ENCODE results near the gene MYO5C. TPM values are rescaled to one million over a fixed set of nuclear protein-coding genes. Genes with fewer than 3 reads are reported as not detected.

MYO5C gene
- total RNA-seq, 1 experiment from 2014 or later = 28.2 TPM

- BruUV-seq (replicated peaks) = no TSS peak
- intact Hi-C loops (cut with micrococcal nuclease; ENCODE audit: unreplicated experiment) = no loop called here
- CTCF ChIA-PET = interaction anchor here (0.7 kb wide), 1 partner anchor 329 kb away, joined by 3 read pairs; no protein-coding TSS in a partner anchor
Observed at GRCh38 chr15:52220251-52220650, 75.4 kb downstream of the MYO5C start.

GRCh38 chr15:52218816-52219215, 76.8 kb downstream of the MYO5C start:
- Histone ChIP-seq H3K4me3 (ENCODE audit: low read depth in 2 of 2, low read length in 2 of 2) (no peak overlapping the region), H3K27me3 (ENCODE audit: control insufficient read depth, insufficient read depth, low read length) (no peaks in the 10 kb centered on the region), H3K27ac (ENCODE audit: low read length) (no peak overlapping the region), H3K36me3 (ENCODE audit: control insufficient read depth, insufficient read depth, low read length) (peaks cover 6% of the 10 kb centered on the region; the same call in 1 of the 2 replicates), H3K4me1 (ENCODE audit: control insufficient read depth, insufficient read depth, low read length) (no peaks in the 10 kb centered on the region), H3K9me3 (ENCODE audit: control insufficient read depth, insufficient read depth, low read depth, low read length) (no peaks in the 10 kb centered on the region)
- intact Hi-C loops (cut with micrococcal nuclease; ENCODE audit: unreplicated experiment) = no loop called here
- CTCF ChIA-PET = no interaction called here
- ATAC-seq = no peak
- POLR2A ChIA-PET = no interaction called here
- TF ChIP-seq SIN3A (IDR thresholded peaks at IDR 0.05; ENCODE audit: borderline replicate concordance, insufficient read depth, low read depth, low read length) = no peak
- no peak for TF ChIP-seq CTCF (IDR thresholded peaks at IDR 0.05)
- TF ChIP-seq TCF7L2 (IDR thresholded peaks at IDR 0.05; ENCODE audit: low read depth, low read length) = no peak
- TF ChIP-seq POLR2AphosphoS5 (IDR thresholded peaks at IDR 0.05; ENCODE audit: low read depth, low read length) = no peak
- TF ChIP-seq REST (IDR thresholded peaks at IDR 0.05; ENCODE audit: insufficient read depth in 1 of 2, low read depth in 2 of 2, low read length in 1 of 2) = no peak
- in situ Hi-C loops (cut with HindIII; ENCODE audit: low pct_unique_long_range_greater_than_20kb, low sequenced_read_pairs) = no loop called here
- DNase-seq (ENCODE audit: low read depth, low spot score) = no peak
- BruUV-seq (replicated peaks) = no TSS peak

More at GRCh38 chr15:52220251-52220650, 75.4 kb downstream of the MYO5C start:
- POLR2A ChIA-PET = no interaction called here
- H3K27ac ChIP-seq (ENCODE audit: low read length) = no peak overlapping the region
- ATAC-seq (no peak), DNase-seq (ENCODE audit: low read depth, low spot score) (no peak)
- H3K9me3 ChIP-seq (ENCODE audit: control insufficient read depth, insufficient read depth, low read depth, low read length) = no peaks in the 10 kb centered on the region
- H3K27me3 ChIP-seq (ENCODE audit: control insufficient read depth, insufficient read depth, low read length) = no peaks in the 10 kb centered on the region
- TF ChIP-seq REST (IDR thresholded peaks at IDR 0.05; ENCODE audit: insufficient read depth in 1 of 2, low read depth in 2 of 2, low read length in 1 of 2) (no peak), SIN3A (IDR thresholded peaks at IDR 0.05; ENCODE audit: borderline replicate concordance, insufficient read depth, low read depth, low read length) (no peak), CTCF (IDR thresholded peaks at IDR 0.05) (no peak), POLR2AphosphoS5 (IDR thresholded peaks at IDR 0.05; ENCODE audit: low read depth, low read length) (no peak), TCF7L2 (IDR thresholded peaks at IDR 0.05; ENCODE audit: low read depth, low read length) (no peak)
- H3K36me3 ChIP-seq (ENCODE audit: control insufficient read depth, insufficient read depth, low read length) = peaks cover 2% of the 10 kb centered on the region; the same call in 1 of the 2 replicates
- no peaks in the 10 kb centered on the region for H3K4me1 ChIP-seq (ENCODE audit: control insufficient read depth, insufficient read depth, low read length)
- H3K4me3 ChIP-seq (ENCODE audit: low read depth in 2 of 2, low read length in 2 of 2) = no peak overlapping the region
- in situ Hi-C loops (cut with HindIII; ENCODE audit: low pct_unique_long_range_greater_than_20kb, low sequenced_read_pairs) = no loop called here

Measured in Panc1 (cell line).